ENCODE data around the gene ASTN2.

The ASTN2 gene

GRCh38 chr9:117182046-117182445 is 232.8 kb downstream of the ASTN2 start:
- no peaks in the 10 kb centered on the region for H3K9me2 ChIP-seq (replicated peaks; ENCODE audit: control insufficient read depth, low read length)
- H3K9me3 ChIP-seq (ENCODE audit: control insufficient read depth, insufficient read depth, low read length), result no peaks in the 10 kb centered on the region
- H3K79me2 ChIP-seq (ENCODE audit: control insufficient read depth, low read length), result no peaks in the 10 kb centered on the region
- no peaks in the 10 kb centered on the region for H3F3A ChIP-seq (ENCODE audit: control insufficient read depth, insufficient read depth)
- H3K4me2 ChIP-seq (ENCODE audit: low read length), result no peak overlapping the region
- no peak for TF ChIP-seq EZH2phosphoT487 (IDR thresholded peaks at IDR 0.05; ENCODE audit: borderline replicate concordance, low read length)
- TF ChIP-seq, protein P1, sequence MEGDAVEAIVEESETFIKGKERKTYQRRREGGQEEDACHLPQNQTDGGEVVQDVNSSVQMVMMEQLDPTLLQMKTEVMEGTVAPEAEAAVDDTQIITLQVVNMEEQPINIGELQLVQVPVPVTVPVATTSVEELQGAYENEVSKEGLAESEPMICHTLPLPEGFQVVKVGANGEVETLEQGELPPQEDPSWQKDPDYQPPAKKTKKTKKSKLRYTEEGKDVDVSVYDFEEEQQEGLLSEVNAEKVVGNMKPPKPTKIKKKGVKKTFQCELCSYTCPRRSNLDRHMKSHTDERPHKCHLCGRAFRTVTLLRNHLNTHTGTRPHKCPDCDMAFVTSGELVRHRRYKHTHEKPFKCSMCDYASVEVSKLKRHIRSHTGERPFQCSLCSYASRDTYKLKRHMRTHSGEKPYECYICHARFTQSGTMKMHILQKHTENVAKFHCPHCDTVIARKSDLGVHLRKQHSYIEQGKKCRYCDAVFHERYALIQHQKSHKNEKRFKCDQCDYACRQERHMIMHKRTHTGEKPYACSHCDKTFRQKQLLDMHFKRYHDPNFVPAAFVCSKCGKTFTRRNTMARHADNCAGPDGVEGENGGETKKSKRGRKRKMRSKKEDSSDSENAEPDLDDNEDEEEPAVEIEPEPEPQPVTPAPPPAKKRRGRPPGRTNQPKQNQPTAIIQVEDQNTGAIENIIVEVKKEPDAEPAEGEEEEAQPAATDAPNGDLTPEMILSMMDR (IDR thresholded peaks at IDR 0.05; ENCODE audit: low read depth, low read length, poor library complexity, severe bottlenecking), result no peak
- H4K20me1 ChIP-seq (ENCODE audit: control insufficient read depth, insufficient read depth, low read depth, low read length), result no peaks in the 10 kb centered on the region
- no peaks in the 10 kb centered on the region for H3K27me3 ChIP-seq (ENCODE audit: control insufficient read depth, low read length)
- peaks cover 10% of the 10 kb centered on the region; the same call in 1 of the 2 replicates for H3K36me3 ChIP-seq (ENCODE audit: control insufficient read depth, low read length)
- H3K4me1 ChIP-seq (ENCODE audit: control insufficient read depth, low read length), result no peaks in the 10 kb centered on the region
- no peak overlapping the region for H3K4me3 ChIP-seq (ENCODE audit: low read length)
- H3K27ac ChIP-seq (ENCODE audit: low read depth, low read length), result no peak overlapping the region

GRCh38 chr9:117180896-117181445 is 233.9 kb downstream of the ASTN2 start:
- no peaks in the 10 kb centered on the region for H3K79me2 ChIP-seq (ENCODE audit: control insufficient read depth, low read length)
- H3K4me2 ChIP-seq (ENCODE audit: low read length), result no peak overlapping the region
- H3K4me1 ChIP-seq (ENCODE audit: control insufficient read depth, low read length), result no peaks in the 10 kb centered on the region
- H3K9me2 ChIP-seq (replicated peaks; ENCODE audit: control insufficient read depth, low read length), result no peaks in the 10 kb centered on the region
- no peak overlapping the region for H3K4me3 ChIP-seq (ENCODE audit: low read length)
- TF ChIP-seq, protein P1 (IDR thresholded peaks at IDR 0.05; ENCODE audit: low read depth, low read length, poor library complexity, severe bottlenecking), result no peak
- no peak for TF ChIP-seq EZH2phosphoT487 (IDR thresholded peaks at IDR 0.05; ENCODE audit: borderline replicate concordance, low read length)
- H3K9me3 ChIP-seq (ENCODE audit: control insufficient read depth, insufficient read depth, low read length), result no peaks in the 10 kb centered on the region
- H3K27ac ChIP-seq (ENCODE audit: low read depth, low read length), result no peak overlapping the region
- H3K27me3 ChIP-seq (ENCODE audit: control insufficient read depth, low read length), result no peaks in the 10 kb centered on the region
- H4K20me1 ChIP-seq (ENCODE audit: control insufficient read depth, insufficient read depth, low read depth, low read length), result no peaks in the 10 kb centered on the region
- H3F3A ChIP-seq (ENCODE audit: control insufficient read depth, insufficient read depth), result no peaks in the 10 kb centered on the region
- peaks cover 10% of the 10 kb centered on the region; the same call in 1 of the 2 replicates for H3K36me3 ChIP-seq (ENCODE audit: control insufficient read depth, low read length)

DNA sequence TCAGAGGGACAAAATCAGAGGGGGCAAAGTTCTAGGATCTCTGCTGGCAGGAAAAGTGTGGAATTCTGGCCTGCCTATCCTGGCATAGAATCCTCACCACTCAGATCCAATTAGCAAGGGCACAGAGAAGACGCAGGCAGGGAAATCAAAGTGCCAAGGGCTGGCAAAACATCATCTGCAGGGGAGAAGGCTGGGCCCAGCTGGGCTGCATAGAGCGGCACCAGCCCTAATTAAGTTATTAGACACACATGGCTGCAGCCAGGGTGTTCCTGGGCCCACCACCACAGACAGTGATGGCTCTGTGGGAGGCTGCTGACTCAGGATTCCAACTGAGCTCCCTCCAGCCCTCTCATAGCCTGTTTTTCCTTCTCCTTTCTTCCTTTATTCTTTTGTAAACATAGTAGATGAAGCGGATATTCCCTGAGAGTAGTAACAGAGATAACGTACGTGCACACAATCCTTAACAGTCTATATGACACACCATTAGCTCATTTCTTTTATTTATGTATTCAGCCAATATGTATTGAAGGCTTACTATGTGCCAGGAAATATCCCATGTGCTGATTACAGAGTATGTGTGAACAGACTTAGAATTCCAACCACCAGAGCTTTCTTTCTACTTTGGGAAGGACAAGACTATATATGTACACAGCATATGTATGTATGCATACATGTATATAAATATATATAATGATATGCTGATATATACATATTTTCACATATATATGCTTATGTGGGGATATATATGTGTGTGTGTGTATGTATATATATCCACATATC is 236.1 kb downstream of the ASTN2 start:
- Histone ChIP-seq H3K4me1 (ENCODE audit: control insufficient read depth, low read length) (no peaks in the 10 kb centered on the region), H3K9me2 (replicated peaks; ENCODE audit: control insufficient read depth, low read length) (no peaks in the 10 kb centered on the region), H3K4me3 (ENCODE audit: low read length) (no peak overlapping the region), H3F3A (ENCODE audit: control insufficient read depth, insufficient read depth) (no peaks in the 10 kb centered on the region), H3K79me2 (ENCODE audit: control insufficient read depth, low read length) (no peaks in the 10 kb centered on the region), H3K36me3 (ENCODE audit: control insufficient read depth, low read length) (peaks cover 10% of the 10 kb centered on the region; the same call in 1 of the 2 replicates), H3K27me3 (ENCODE audit: control insufficient read depth, low read length) (no peaks in the 10 kb centered on the region), H3K4me2 (ENCODE audit: low read length) (no peak overlapping the region), H3K9me3 (ENCODE audit: control insufficient read depth, insufficient read depth, low read length) (no peaks in the 10 kb centered on the region), H4K20me1 (ENCODE audit: control insufficient read depth, insufficient read depth, low read depth, low read length) (no peaks in the 10 kb centered on the region), H3K27ac (ENCODE audit: low read depth, low read length) (no peak overlapping the region)
- TF ChIP-seq EZH2phosphoT487 (IDR thresholded peaks at IDR 0.05; ENCODE audit: borderline replicate concordance, low read length), result no peak
- TF ChIP-seq, protein P1 (IDR thresholded peaks at IDR 0.05; ENCODE audit: low read depth, low read length, poor library complexity, severe bottlenecking), result no peak

Data from DOHH2 (cell line).